Prostate gland (tissue), 2 donors: ENCODE data around the gene SMYD3.

Experiments used
- POLR2A ChIP-seq: fragments of 450-650 bp; IDR thresholded peaks from one replicate; pipeline ENCODE4 v1.6.1; 2016; ENCODE audit warnings: antibody characterized with exemption, mild to moderate bottlenecking
- POLR2AphosphoS5 ChIP-seq: sonication (generic); formaldehyde crosslinking; IDR thresholded peaks from one replicate; pipeline ENCODE4 v1.6.1; 2017; ENCODE audit warnings: antibody characterized with exemption
- TF ChIP-seq, protein P1 (sequence below), 4 experiments: fragments of 200-600 bp in 2 of 4; fragments of 450-650 bp in 2 of 4; sonication (generic) in 2 of 4; IDR thresholded peaks; 1 replicate in 3 of 4; 2 replicates in 1 of 4; pipeline ENCODE4 v1.5.1; 2016 to 2019; ENCODE audit warnings: antibody characterized with exemption in 4 of 4, mild to moderate bottlenecking in 2 of 4, moderate library complexity in 2 of 4

DNA sequence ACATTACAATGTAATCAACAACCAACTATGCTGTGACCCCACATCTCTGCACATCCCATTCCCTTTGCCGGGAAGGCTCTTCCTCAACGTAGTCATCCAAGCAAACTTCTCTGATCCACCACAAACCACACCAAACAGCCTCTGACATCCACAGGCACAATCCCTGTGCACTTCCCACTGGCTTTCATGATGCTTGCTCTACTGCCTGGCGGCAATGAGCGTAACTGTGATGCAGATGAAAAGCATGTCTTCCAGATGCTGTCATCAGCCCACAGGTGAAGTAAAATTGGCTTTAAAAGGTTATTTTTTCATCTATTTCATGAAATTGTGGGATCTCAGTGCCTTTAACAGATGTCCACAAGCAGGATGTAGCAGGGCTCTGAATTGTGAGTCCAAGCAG is 635.2 kb downstream of the SMYD3 start:
- TF ChIP-seq, protein P1, sequence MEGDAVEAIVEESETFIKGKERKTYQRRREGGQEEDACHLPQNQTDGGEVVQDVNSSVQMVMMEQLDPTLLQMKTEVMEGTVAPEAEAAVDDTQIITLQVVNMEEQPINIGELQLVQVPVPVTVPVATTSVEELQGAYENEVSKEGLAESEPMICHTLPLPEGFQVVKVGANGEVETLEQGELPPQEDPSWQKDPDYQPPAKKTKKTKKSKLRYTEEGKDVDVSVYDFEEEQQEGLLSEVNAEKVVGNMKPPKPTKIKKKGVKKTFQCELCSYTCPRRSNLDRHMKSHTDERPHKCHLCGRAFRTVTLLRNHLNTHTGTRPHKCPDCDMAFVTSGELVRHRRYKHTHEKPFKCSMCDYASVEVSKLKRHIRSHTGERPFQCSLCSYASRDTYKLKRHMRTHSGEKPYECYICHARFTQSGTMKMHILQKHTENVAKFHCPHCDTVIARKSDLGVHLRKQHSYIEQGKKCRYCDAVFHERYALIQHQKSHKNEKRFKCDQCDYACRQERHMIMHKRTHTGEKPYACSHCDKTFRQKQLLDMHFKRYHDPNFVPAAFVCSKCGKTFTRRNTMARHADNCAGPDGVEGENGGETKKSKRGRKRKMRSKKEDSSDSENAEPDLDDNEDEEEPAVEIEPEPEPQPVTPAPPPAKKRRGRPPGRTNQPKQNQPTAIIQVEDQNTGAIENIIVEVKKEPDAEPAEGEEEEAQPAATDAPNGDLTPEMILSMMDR (IDR thresholded peaks at IDR 0.05) = no peak
- TF ChIP-seq POLR2A = no peak
- TF ChIP-seq POLR2AphosphoS5 = no peak
